HG03025 (cell line): ENCODE measurements around the gene IL34.

ENCODE experiments used
- ATAC-seq: cut with Tn5 transposase; IDR thresholded peaks from one replicate; pipeline ENCODE4 v1.9.1; 2021; ENCODE audit warnings: mild to moderate bottlenecking, moderate library complexity; ENCODE audit not compliant: unreplicated experiment, low FRiP score

Gene IL34

GRCh38 chr16:70687102-70687511 lies 40.7 kb downstream of the IL34 start:
- ATAC-seq = no peak

- no peak for ATAC-seq
Observed at GRCh38 chr16:70687671-70688245, 41.4 kb downstream of the IL34 start.

GRCh38 chr16:70688246-70688742 lies 41.9 kb downstream of the IL34 start:
- ATAC-seq = no peak

DNA sequence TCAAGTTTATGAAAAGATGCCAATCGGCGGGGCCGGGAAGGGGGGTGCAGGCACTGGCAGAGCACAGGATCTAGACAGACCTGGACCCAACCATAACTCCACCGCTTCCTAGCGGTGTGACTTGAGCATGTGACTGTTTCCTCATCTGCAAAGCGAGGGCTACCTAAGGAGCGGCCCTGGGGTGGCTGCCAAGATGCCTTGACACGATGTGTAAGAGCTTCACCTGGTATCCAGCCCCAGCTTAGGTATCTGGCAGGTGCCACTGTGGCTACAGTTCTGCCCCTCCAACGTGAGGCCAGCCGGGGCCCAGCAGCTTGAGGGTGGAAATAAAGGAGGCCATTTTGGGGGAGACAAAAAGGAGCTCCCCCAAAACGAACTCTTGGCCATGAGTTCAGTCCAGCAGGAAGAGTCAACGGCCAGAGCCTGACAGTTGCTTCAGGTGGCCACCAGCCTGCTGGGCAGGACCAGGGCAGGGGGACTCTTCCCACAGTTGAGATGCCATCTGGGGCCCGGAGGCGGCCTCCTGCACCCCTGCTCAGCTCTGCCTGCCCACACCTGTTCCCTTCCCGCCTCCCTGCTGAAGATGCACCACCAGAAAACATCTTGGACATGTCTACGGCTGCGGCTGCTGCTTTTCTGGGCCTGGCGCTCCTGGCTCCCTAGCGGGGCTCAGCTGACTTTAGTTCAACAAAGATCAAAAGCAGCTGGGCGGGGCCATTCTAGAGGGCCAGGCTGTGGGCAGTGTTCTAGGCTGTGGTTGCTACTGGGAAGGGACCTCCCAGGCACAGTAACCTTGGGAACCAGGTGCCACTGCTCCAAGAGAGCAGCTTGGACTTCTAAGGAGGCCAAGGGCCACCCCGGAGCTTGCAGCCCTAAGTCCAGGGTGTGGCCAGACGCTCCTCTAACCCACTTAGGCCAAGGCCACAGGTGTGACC lies 42.9 kb downstream of the IL34 start:
- ATAC-seq = no peak

DNA sequence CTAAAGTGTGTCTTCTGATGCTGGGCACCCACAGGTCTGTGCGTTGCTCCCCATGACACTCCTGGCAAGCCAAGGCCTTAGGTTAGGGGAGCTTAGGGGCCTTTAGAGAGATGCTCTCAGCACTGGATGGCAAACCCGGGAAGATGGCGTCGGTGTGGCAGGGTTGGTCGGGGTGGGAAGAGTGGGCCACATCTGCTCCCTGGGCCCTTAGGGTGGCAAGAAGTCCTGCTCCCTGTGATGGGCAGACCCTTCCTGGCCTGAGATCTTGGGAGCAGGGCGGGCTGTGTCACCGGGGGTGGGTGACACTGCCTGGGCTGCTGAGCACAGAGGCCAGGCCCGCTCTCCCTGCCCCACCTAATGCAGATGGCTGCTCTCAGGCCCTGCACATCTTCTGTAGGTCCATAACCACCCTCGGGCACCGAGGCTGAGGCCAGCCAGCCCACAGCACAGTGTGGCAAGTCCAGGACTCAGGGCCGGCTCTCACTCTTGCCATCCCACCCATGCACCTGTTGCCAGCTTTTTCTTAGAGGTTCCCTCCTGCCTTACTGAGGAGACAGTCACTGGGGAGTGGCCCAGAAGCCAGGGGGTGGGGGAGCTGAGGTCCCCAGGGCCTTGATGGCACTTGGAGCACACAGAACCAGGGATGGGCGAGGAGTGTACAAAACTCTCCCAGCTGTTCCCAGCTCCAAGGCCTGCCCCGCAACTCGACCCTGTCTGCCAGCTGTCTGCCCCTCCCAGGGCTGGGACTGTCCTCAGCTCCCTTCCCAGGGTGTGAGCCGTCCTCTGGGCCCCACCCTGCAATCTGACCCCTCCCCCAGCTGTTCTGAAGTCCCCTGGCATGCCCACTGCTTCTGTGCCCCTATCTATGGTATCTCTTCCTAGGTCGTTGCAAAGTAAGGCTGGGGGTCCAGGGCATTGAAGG lies 43.9 kb downstream of the IL34 start:
- ATAC-seq = no peak

DNA sequence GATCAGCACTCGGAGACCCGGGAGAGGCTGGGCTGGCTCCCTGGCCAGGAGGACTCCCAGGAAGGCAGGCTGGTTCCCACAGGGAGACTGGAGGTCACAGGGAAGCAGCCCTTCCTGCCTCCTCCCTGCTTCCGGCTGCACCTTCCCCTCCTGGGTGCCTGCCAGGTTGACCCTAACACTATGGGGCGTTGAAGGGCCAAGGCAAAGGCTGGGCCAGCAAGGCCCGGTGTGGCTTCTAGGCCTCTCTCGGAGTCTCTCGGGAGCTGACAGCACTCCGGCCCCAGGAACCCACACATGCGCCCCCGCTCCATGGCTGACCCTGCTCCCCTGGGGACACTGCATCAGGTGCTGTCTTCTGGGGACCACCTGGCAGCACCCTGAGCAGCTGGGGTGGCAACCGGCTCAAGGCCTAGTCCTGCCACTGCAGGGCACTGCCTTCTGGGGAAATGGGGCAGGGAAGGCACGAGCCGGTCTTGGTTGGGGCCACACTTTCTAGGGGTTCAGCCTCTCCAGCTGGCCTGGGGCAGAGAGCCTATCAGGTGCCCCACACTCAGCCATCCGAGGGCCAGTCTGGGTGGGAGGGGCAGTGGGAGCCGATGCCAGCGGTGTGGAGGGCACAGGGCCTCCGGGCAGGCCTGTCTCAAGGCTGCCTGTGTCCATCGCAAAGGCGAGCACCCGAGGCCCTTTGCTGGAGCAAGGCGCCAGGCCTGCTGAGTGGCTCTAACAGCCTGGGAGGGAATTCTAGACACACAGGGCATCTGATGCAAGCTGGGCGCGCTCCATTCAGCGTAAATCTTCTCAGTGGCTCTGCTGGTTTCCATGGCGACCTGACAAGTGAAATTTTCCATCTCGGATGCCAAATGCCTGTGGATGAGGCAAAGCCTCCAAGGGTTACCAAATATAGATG lies 45.1 kb downstream of the IL34 start:
- ATAC-seq = no peak

DNA sequence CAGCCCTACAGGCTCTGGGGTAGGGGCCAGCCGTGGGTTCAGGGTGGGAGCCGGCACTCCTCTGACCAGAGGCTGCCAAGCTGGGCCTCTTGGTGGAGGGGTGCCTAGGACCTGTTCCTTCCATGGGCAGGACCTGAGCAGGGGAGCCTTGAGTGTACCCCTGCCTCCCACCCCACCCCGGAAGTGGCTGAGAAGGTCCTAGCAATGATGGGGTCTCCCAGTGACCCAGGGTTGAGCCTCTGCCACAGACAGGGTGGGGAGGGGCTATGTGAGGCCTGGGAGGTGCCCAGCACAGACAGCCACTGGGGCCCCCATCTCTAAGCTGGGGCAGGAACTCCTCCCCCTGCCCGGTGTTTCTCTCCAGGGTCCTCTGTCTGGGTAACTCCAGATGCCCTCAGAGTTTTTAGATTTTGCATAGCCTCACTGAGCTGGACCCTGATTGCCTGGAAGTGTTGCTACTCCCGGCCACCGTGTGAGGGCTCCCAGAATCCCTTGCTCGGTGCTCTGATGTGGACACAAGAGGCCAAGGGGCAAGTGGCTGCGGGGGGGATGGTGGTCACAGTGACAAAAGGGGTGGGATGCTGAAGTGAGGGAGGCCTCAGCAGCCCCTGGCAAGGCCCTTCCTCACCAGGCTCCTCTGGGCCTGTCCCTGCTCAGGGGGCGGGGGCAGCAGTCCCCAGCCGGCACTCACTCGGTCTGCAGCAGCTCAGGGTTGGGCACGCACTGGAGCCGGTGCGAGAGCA lies 45.9 kb downstream of the IL34 start:
- no peak for ATAC-seq

- no peak for ATAC-seq
Observed at GRCh38 chr16:70692873-70693671, 46.7 kb downstream of the IL34 start.

DNA sequence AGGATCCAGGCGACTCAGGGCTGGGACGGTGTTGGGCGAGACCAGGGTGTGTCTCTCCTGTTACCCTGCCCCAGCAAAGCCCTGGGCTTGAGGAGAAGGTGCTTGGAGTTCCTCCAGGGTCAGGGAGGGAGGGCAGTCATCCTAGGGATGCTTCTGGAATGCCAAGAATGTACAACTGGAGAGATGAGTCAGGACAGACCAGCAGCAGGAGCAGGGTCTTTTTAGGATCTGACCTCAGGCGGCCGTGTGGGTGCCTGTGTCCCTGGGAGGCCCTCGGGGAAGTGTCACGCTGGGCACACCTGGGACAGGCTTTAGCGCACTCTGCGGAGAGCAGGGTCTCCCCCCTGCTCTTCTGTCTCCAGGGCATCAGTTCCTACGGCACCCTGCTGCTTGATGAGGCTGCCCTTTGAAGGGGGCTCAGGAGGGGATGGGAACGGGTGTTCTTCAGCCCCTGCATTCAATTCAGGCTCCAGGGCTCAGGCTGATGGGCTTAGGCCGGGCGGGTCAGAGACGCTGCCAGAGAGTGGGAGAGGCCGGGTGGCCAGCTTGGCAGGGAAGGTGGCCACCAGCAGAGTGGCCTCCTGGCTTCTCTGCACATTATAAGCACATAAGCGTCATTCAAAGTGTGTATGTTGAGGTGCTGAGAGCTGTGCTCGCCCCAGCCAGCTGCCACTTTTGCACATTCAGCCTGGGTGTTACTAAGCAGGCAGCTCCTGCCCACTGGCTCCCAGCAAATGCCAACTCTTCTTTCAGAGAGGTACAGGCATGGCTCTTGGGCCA lies 47.9 kb downstream of the IL34 start:
- ATAC-seq = no peak

- ATAC-seq = no peak
Observed at GRCh38 chr16:70694868-70695218, 48.5 kb downstream of the IL34 start.

DNA sequence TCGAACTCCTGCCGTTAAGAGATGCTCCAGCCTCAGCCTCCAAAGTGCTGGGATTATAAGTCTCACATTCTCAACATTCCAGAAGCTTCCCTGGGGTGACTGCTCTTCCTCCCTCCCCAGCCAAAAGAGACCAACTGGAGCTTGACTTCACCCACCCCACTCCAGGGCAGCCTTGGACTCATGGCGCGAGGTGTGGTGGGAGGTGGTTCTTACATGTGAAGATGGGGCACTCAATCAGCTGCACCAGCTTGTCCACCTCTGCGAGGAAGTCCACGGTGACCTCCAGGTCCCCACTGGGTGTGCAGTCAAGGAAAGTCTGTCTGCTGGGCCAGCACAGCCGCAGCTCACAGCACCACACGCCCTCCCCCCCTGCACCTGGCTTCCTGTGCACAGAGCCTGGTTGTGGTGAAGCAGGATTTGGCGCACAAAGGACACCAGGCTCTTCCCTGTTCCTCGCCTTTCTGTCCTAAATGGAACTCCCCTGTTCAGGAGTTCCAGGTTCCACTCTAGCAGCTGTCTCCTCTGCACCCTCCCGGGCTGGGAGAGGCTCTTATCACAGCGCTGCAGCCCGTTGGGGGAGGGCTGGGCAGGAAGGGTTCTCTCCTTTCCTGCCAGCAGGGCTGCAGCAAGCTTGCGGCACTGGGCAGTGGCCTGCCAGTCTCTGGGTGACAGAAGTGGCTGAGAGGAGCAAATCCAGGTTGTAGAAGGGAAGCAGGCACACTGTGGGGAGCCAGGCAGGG lies 49.1 kb downstream of the IL34 start:
- ATAC-seq = no peak

DNA sequence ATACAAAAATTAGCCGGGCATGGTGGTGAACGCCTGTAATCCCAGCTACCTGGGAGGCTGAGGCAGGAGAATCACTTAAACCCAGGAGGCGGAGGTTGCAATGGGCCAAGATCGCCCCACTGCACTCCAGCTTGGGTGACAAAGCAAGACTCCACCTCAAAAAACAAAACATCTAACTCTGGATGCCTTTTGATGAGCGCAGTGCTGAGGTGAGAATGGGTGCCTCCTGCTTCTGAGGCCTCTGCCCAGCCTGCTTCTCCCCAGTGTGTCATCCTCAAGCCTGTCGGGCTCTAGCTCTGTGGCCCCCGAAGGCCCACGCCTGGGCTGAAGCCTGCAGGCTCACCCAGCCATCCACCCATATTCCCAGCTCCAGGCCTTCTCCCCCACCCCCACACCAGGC lies 50.0 kb downstream of the IL34 start:
- no peak for ATAC-seq

DNA sequence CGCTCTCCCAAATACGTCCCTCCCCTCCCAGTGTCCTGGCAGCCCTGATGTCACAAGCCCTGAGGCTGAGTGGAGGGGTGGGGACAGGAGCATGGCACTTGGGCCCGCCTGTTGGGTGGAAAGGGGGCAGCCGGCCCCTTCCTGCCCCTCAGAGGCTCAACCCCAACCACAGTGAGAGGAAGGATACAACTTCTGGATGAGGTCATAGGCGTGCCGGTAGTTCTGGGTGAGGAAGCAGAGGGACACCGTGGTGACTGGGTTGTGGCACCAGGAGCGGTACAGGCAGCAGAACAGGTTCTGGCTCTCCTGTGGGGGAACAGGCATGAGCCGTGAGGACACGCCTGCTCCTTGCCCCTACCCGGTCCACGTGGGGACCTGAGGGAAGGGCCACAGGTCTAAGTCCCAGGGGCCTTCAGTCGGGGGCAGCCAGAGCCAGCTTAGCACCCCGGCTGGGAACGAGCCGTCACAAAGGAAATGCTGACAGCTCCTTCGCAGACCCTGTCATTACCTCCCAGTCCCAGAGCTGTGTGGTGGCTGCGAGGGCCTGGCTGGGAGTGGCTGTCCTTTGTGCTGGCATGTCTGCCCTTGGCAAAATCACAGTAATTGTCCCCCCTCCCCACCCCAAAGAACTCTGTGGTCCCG lies 50.7 kb downstream of the IL34 start:
- ATAC-seq = no peak

GRCh38 chr16:70697594-70698170 lies 51.3 kb downstream of the IL34 start:
- ATAC-seq = no peak

DNA sequence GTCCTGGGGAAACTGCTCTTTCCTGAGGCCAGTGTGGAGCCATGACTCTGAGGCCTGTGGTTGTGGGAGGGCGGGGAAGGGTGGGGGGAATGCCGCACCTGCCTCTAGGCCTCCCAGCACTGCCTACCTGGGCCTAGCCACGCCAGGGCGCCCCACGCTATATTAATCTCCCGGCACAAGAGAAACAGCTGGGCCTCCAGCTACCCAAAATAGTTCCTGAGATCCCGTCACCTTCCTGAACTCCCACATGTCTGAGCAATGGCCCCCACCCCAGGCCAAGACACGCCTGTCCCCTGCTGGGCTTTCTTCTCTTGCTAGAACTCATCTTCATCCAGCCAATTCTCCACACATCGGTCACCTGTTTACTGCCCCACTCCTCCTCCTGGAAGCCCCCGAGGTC lies 52.5 kb downstream of the IL34 start:
- ATAC-seq = no peak

GRCh38 chr16:70699696-70700095 lies 53.3 kb downstream of the IL34 start:
- ATAC-seq = no peak
